PC-9 (cell line): Measurements from ENCODE around the gene PPP1CC. TPM values are rescaled to one million over a fixed set of nuclear protein-coding genes. Genes with fewer than 3 reads are reported as not detected.
"Not testable (repeated sequence)": the region's sequence is repeated elsewhere in the genome, so short reads cannot be mapped to it uniquely, and the experiment has no call there.

Source experiments
- BruUV-seq: library from RNA; stranded (reverse); fragments of 400-500 nt; replicated peaks from 2 replicates; lab custom pipeline; 2021; lab: Mats Ljungman, UMichigan
- CTCF ChIA-PET: fragments of 300-600 bp; sonication (Branson Sonifier 250); formaldehyde crosslinking; loops from one replicate; lab custom pipeline; 2022; ENCODE audit warnings: antibody characterized with exemption; lab: Charles Lee
- POLR2A ChIA-PET: fragments of 300-600 bp; sonication (Branson Sonifier 250); formaldehyde crosslinking; loops from one replicate; lab custom pipeline; 2022; ENCODE audit warnings: antibody characterized with exemption; ENCODE audit not compliant: unreplicated experiment; lab: Charles Lee
- DNase-seq, 2 experiments: peaks; one replicate each; pipeline versions ENCODE4 v3.0.0 to v3.0.0-alpha.2; 2015 to 2022; ENCODE audit warnings: mixed read lengths in 1 of 2
- H2AFZ ChIP-seq: fragments of 200-600 bp; sonication (generic); 2 replicates; pipeline ENCODE4 v1.8.1; 2017; ENCODE audit warnings: antibody characterized with exemption
- H3F3A ChIP-seq: fragments of 200-600 bp; sonication (generic); 2 replicates; pipeline ENCODE4 v1.8.1; 2017; ENCODE audit warnings: antibody characterized with exemption, mild to moderate bottlenecking, low read depth; ENCODE audit not compliant: insufficient read depth
- H3K27ac ChIP-seq: fragments of 200-600 bp; sonication (generic); 2 replicates; pipeline ENCODE4 v1.6.1; 2016; ENCODE audit warnings: mixed run types
- H3K27me3 ChIP-seq: fragments of 200-600 bp; sonication (generic); 2 replicates; pipeline ENCODE4 v1.6.1; 2016; ENCODE audit warnings: low read depth, mixed run types; ENCODE audit not compliant: insufficient read depth
- H3K36me3 ChIP-seq: fragments of 200-600 bp; sonication (generic); 2 replicates; pipeline ENCODE4 v1.6.1; 2016; ENCODE audit warnings: low read depth, mixed run types
- H3K4me1 ChIP-seq: fragments of 200-600 bp; sonication (generic); replicated peaks from 2 replicates; pipeline ENCODE4 v1.6.1; 2016; ENCODE audit warnings: mixed run types; ENCODE audit not compliant: insufficient read depth
- H3K4me2 ChIP-seq: fragments of 200-600 bp; sonication (generic); 2 replicates; pipeline ENCODE4 v1.6.1; 2017; ENCODE audit warnings: mixed run types
- H3K4me3 ChIP-seq: fragments of 200-600 bp; sonication (generic); 2 replicates; pipeline ENCODE4 v1.6.1; 2016; ENCODE audit warnings: mixed run types
- H3K79me2 ChIP-seq: fragments of 200-600 bp; sonication (generic); 2 replicates; pipeline ENCODE4 v1.6.1; 2017; ENCODE audit warnings: low read depth, mixed run types
- H3K9me2 ChIP-seq: fragments of 200-600 bp; sonication (generic); 2 replicates; pipeline ENCODE4 v1.8.1; 2017; ENCODE audit warnings: mild to moderate bottlenecking; ENCODE audit not compliant: insufficient read depth
- H3K9me3 ChIP-seq: fragments of 200-600 bp; sonication (generic); 2 replicates; pipeline ENCODE4 v1.8.1; 2016; ENCODE audit warnings: low read depth; ENCODE audit not compliant: insufficient read depth
- H4K20me1 ChIP-seq: fragments of 200-600 bp; sonication (generic); 2 replicates; pipeline ENCODE4 v1.8.1; 2017; ENCODE audit not compliant: insufficient read depth
- CTCF ChIP-seq: fragments of 200-600 bp; sonication (generic); conservative IDR thresholded peaks from 2 replicates; pipeline ENCODE4 v1.6.1; 2017; ENCODE audit warnings: mixed run types, antibody characterized with exemption, mild to moderate bottlenecking, moderate library complexity
- EZH2 ChIP-seq: fragments of 200-600 bp; sonication (generic); IDR thresholded peaks from 2 replicates; pipeline ENCODE4 v1.8.0; 2017; ENCODE audit warnings: antibody characterized with exemption, low read depth
- intact Hi-C: fragments of 100-400 bp; cut with micrococcal nuclease; formaldehyde crosslinking; loops from one replicate; pipeline ENCODE4 v1.10.0; 2022; ENCODE audit not compliant: unreplicated experiment
- total RNA-seq: library from RNA; stranded (reverse); gene quantifications from 2 replicates; pipeline ENCODE4 v1.2.3, GENCODE V29; 2021

Gene PPP1CC
- total RNA-seq, 1 experiment from 2014 or later, result 170 TPM

DNA sequence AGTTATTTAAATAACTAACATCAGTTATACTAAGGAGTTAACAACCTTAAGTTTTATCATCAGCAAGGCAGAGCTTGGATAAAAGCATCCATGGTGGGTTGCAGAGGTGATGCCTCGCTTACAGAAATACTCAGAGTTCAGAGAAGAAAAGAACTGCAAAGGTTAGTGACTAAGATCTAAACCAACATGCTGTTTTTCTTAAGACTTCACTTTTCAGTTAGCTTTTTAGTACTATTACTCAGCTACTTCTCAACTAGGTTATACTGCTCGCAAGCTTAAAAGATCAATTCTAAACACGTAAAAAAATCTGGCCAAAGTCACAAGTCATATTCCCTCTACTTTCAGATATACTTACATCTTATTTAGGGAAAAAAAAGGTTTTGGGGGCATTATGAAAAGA is 2.8 kb downstream of the PPP1CC start:
- H4K20me1 ChIP-seq, result peaks cover 70% of the 10 kb centered on the region

DNA sequence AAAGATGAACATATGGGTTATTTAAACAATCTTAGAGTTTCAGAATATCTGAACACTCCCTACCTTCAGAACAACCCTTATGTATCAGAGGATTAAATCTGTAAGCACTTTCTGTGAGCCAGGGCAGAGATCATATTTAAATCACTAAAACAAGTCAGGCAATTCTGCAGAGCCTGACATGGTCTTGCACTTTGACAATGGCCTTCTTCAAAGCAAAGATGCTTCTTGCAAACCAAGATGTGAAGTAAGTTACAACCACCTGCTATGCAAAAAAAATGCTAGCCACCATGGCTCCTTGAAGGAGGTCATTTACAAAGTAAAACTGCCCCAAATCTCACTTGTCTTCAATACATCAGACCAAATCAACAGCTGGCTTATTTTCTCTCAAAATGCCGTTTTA is 3.2 kb downstream of the PPP1CC start:
- no peaks in the 10 kb centered on the region for H3K9me3 ChIP-seq
- peaks cover 13% of the 10 kb centered on the region; the same call in 1 of the 2 replicates for H3F3A ChIP-seq
- H3K27me3 ChIP-seq, result no peaks in the 10 kb centered on the region
- no peak overlapping the region for H2AFZ ChIP-seq
- BruUV-seq, result no TSS peak
- peaks cover 17% of the 10 kb centered on the region for H3K36me3 ChIP-seq
- no peak overlapping the region for H3K27ac ChIP-seq
- H3K4me1 ChIP-seq, result peaks cover 44% of the 10 kb centered on the region
- H3K9me2 ChIP-seq, result no peaks in the 10 kb centered on the region
- DNase-seq, result no peak
- intact Hi-C loops, result no loop called here
- ChIA-PET POLR2A (no interaction called here), CTCF (no interaction called here)
- peak overlapping the region; percentile 16; the same call in 1 of the 2 replicates for H3K4me3 ChIP-seq
- no peak for TF ChIP-seq EZH2
- no peak for TF ChIP-seq CTCF
- H4K20me1 ChIP-seq, result peaks cover 74% of the 10 kb centered on the region
- peaks cover 86% of the 10 kb centered on the region for H3K79me2 ChIP-seq
- peak overlapping the region; percentile 85 for H3K4me2 ChIP-seq

More for the DNA sequence above, 2.8 kb downstream of the PPP1CC start:
- H3K79me2 ChIP-seq, result peaks cover 82% of the 10 kb centered on the region
- no peaks in the 10 kb centered on the region for H3K9me3 ChIP-seq
- no peak overlapping the region for H3K27ac ChIP-seq
- no peak for TF ChIP-seq EZH2
- TF ChIP-seq CTCF, result no peak
- DNase-seq, result no peak
- ChIA-PET POLR2A (no interaction called here), CTCF (no interaction called here)
- peaks cover 15% of the 10 kb centered on the region; the same call in 1 of the 2 replicates for H3F3A ChIP-seq
- peak overlapping the region; percentile 16; the same call in 1 of the 2 replicates for H3K4me3 ChIP-seq
- no peaks in the 10 kb centered on the region for H3K27me3 ChIP-seq
- intact Hi-C loops, result no loop called here
- H3K4me1 ChIP-seq, result peaks cover 48% of the 10 kb centered on the region
- BruUV-seq, result no TSS peak
- H3K9me2 ChIP-seq, result no peaks in the 10 kb centered on the region
- H2AFZ ChIP-seq, result no peak overlapping the region
- peak overlapping the region; percentile 85 for H3K4me2 ChIP-seq
- H3K36me3 ChIP-seq, result peaks cover 15% of the 10 kb centered on the region

GRCh38 chr12:110737532-110737931 is 5.2 kb downstream of the PPP1CC start:
- BruUV-seq, result no TSS peak
- Histone ChIP-seq H3K4me2 (no peak overlapping the region), H3K27ac (no peak overlapping the region), H3K4me1 (peaks cover 30% of the 10 kb centered on the region), H3K79me2 (peaks cover 100% of the 10 kb centered on the region), H4K20me1 (peaks cover 94% of the 10 kb centered on the region), H3K9me3 (no peaks in the 10 kb centered on the region), H3F3A (no peaks in the 10 kb centered on the region; the same call in 1 of the 2 replicates), H2AFZ (no peak overlapping the region), H3K27me3 (no peaks in the 10 kb centered on the region), H3K4me3 (no peak overlapping the region), H3K36me3 (peaks cover 19% of the 10 kb centered on the region), H3K9me2 (no peaks in the 10 kb centered on the region)
- CTCF ChIA-PET, result no interaction called here
- intact Hi-C loops, result no loop called here
- POLR2A ChIA-PET, result no interaction called here
- no peak for TF ChIP-seq CTCF
- no peak for DNase-seq

- H3K4me2 ChIP-seq, H3K9me3 ChIP-seq, DNase-seq, intact Hi-C loops, H3K27me3 ChIP-seq, H3F3A ChIP-seq, H3K4me3 ChIP-seq, H3K27ac ChIP-seq, BruUV-seq, H2AFZ ChIP-seq, H3K9me2 ChIP-seq, POLR2A ChIA-PET, CTCF ChIA-PET: not testable (repeated sequence)
- Histone ChIP-seq H3K79me2 (peaks cover 100% of the 10 kb centered on the region), H3K36me3 (peaks cover 19% of the 10 kb centered on the region), H3K4me1 (peaks cover 30% of the 10 kb centered on the region), H4K20me1 (peaks cover 99% of the 10 kb centered on the region)
Observed at GRCh38 chr12:110737016-110737415, 5.7 kb downstream of the PPP1CC start.
